ENCODE data around the gene RGS12. TPM values are rescaled to one million over a fixed set of nuclear protein-coding genes. Genes with fewer than 3 reads are reported as not detected.
A peak's percentile ranks its signal among the peaks of the same experiment; 100 is the strongest.

Gene RGS12
- total and polyA plus RNA-seq, 2 of the 13 experiments (the other 11 are each of a cell fraction or from before 2014, with no cell fraction given): 21.0 to 27.7 TPM

DNA sequence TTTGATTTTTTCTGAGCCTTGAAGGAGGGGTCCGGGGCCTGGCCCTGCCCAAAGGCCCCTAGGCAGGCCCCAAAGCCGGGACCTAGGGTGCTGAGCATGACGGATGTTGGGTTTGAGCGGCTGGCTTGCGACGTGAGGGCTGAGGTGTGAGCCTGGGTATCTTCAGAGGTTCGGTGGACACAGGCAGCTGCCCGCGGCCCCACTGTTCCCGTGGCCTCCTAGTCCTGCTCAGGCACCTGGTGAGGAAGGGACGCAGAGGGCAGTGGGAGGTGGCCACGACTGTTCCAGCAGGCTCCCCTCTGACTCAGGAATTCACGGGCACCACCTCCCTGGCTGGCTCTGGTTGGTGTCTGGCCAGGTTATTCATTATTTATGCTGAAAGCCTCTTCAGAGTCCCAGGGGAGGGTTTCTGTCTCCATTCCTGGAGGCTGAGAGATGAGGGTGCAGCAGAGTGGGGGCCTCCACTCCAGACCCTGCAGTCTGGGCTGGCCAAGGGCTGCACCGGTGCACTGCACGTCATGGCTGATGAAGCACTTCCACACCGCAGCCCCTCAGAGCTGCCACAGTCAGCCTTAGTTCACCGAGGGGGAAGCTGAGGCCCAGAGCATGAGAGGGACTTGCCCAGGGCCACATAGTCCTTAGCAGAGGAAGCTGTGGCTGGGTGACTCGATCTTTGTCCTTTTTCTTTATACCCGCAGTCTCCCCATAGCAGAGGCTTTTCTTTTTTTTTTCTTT, 41.7 kb upstream of the RGS12 start (continued):
- TF ChIP-seq ZFY (CRISPR knock-in tag; IDR thresholded peaks at IDR 0.05) (no peak), PHF21A (CRISPR knock-in tag; IDR thresholded peaks at IDR 0.05) (no peak), MEIS2 (CRISPR knock-in tag; IDR thresholded peaks at IDR 0.05) (no peak)

DNA sequence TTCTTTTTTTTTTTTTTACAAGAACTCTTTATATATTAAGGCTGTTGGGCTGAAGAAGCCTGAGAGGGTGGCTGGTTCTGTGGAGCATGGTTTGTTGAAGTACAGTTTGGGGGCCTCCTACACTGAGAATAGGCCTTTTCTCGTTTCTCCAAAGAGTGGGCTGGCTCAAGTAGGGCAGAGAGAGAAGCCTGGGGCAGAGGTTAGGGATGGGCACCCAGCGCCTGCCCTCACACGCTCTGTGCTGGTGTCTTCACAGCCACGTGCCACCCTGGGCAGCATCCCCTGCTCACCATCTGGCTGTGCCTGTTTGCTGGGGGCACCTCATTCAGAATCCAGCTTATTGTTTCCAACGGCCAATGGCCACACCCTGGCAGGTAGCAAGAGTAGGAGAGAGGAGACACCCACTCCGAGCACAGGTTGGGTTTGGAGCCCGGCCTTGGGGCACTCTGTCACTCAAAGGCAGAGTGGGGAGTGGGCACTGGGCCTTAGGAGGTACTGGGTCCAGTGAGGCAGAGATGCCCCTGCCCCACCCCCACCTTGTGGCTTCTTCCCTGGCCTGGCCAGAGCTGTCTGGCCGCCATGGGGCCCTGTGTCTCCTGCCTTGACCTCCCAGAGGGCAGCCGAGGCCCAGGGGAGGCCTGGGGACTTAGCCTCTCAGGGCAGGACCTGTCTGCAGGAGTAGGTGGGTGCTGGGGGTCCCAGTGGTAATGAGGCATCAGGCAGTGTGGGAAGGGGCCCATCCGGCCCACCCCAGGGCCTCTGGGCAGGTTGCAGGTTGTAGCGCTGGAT, 40.9 kb upstream of the RGS12 start:
- Histone ChIP-seq H3K27ac (ENCODE audit: extremely low read length, insufficient read depth, low read length) (no peak overlapping the region), H3K27me3 (ENCODE audit: control insufficient read depth in 1 of 2, insufficient read depth in 2 of 2, low read length in 2 of 2) (no peaks in the 10 kb centered on the region), H3K4me2 (ENCODE audit: low read depth, low read length) (0 out of 2 replicates have a peak overlapping the region, but pooled peaks have one; percentile 18), H2AFZ (ENCODE audit: low read length) (no peak overlapping the region), H3K79me2 (ENCODE audit: insufficient read depth, low read length) (no peaks in the 10 kb centered on the region), H3K4me1 (ENCODE audit: insufficient read depth, low read length) (peaks cover 24% of the 10 kb centered on the region), H3K9ac (ENCODE audit: insufficient read depth, low read depth, low read length) (peak overlapping the region; percentile 58; the same call in 1 of the 2 replicates), H3K9me3 (ENCODE audit: low read length) (no peaks in the 10 kb centered on the region), H3K4me3 (replicated peaks in 1 of 3; ENCODE audit: insufficient read depth in 1 of 3, low read depth in 2 of 3, low read length in 3 of 3) (peak overlapping the region in 1 of 3 experiments; percentile 76; a peak in 3 of 6 replicates), H4K20me1 (ENCODE audit: insufficient read depth, low read length) (no peaks in the 10 kb centered on the region), H3K36me3 (replicated peaks in 1 of 2; ENCODE audit: control insufficient read depth in 1 of 2, insufficient read depth in 2 of 2, low read length in 2 of 2) (no peaks in the 10 kb centered on the region)
- ATAC-seq (no peak), FAIRE-seq (no peak), DNase-seq (ENCODE audit: low spot score) (no peak)
- BruUV-seq (replicated peaks): no TSS peak
- in situ Hi-C loops (cut with HindIII; ENCODE audit: extremely low pct_ligation_motif_present, low pct_unique_long_range_greater_than_20kb): no loop called here
- CTCF ChIA-PET (ENCODE audit: low intra/inter-chr PET ratio, low total read pairs): no interaction called here
- POLR2A ChIA-PET: no interaction called here
- intact Hi-C loops (cut with micrococcal nuclease; ENCODE audit: unreplicated experiment): no loop called here
- no peak for TF ChIP-seq ZNF354B (CRISPR knock-in tag; IDR thresholded peaks at IDR 0.05)
- TF ChIP-seq, protein P1, sequence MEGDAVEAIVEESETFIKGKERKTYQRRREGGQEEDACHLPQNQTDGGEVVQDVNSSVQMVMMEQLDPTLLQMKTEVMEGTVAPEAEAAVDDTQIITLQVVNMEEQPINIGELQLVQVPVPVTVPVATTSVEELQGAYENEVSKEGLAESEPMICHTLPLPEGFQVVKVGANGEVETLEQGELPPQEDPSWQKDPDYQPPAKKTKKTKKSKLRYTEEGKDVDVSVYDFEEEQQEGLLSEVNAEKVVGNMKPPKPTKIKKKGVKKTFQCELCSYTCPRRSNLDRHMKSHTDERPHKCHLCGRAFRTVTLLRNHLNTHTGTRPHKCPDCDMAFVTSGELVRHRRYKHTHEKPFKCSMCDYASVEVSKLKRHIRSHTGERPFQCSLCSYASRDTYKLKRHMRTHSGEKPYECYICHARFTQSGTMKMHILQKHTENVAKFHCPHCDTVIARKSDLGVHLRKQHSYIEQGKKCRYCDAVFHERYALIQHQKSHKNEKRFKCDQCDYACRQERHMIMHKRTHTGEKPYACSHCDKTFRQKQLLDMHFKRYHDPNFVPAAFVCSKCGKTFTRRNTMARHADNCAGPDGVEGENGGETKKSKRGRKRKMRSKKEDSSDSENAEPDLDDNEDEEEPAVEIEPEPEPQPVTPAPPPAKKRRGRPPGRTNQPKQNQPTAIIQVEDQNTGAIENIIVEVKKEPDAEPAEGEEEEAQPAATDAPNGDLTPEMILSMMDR (CRISPR knock-in tag; IDR thresholded peaks at IDR 0.05): 0 out of 2 replicates have a peak, but pooled peaks have one; percentile 8
- 56% methylated on average over 5 of the region's 11 CpGs for WGBS (ENCODE audit: low lambda C conversion rate)

Measured in HepG2 (cell line).